Measurements from ENCODE around the gene NPHP1.
A peak's percentile ranks its signal among the peaks of the same experiment; 100 is the strongest.
"Not testable (repeated sequence)": the region's sequence is repeated elsewhere in the genome, so short reads cannot be mapped to it uniquely, and the experiment has no call there.

The NPHP1 gene

GRCh38 chr2:110166266-110166665, 38.5 kb downstream of the NPHP1 start:
- no peak overlapping the region for H3K4me3 ChIP-seq (ENCODE audit: low read depth, low read length)
- DNase-seq (ENCODE audit: low read depth), result no peak
- TF ChIP-seq POLR2A (IDR thresholded peaks at IDR 0.05; ENCODE audit: extremely low read depth, insufficient read length) (no peak), CTCF (IDR thresholded peaks at IDR 0.05; ENCODE audit: low read depth, low read length) (no peak), MYC (IDR thresholded peaks at IDR 0.05; ENCODE audit: low read depth, low read length) (no peak), MAX (IDR thresholded peaks at IDR 0.05; ENCODE audit: low read depth, low read length) (no peak)

GRCh38 chr2:110157153-110157793, 47.5 kb downstream of the NPHP1 start:
- TF ChIP-seq MAX (IDR thresholded peaks at IDR 0.05; ENCODE audit: low read depth, low read length), result no peak
- no peak for TF ChIP-seq POLR2A (IDR thresholded peaks at IDR 0.05; ENCODE audit: extremely low read depth, insufficient read length)
- no peak for TF ChIP-seq MYC (IDR thresholded peaks at IDR 0.05; ENCODE audit: low read depth, low read length)
- TF ChIP-seq CTCF (IDR thresholded peaks at IDR 0.05; ENCODE audit: low read depth, low read length), result peak; percentile 75
- DNase-seq (ENCODE audit: low read depth), result peak; percentile 59
- H3K4me3 ChIP-seq (ENCODE audit: low read depth, low read length), result no peak overlapping the region

- DNase-seq (ENCODE audit: low read depth); H3K4me3 ChIP-seq (ENCODE audit: low read depth, low read length): not testable (repeated sequence)
Observed at GRCh38 chr2:110154828-110155227, 50.0 kb downstream of the NPHP1 start.

- not testable (repeated sequence) for H3K4me3 ChIP-seq (ENCODE audit: low read depth, low read length); DNase-seq (ENCODE audit: low read depth)
Observed at GRCh38 chr2:110154188-110154587, 50.6 kb downstream of the NPHP1 start.

- no peak overlapping the region for H3K4me3 ChIP-seq (ENCODE audit: low read depth, low read length)
- TF ChIP-seq MAX (IDR thresholded peaks at IDR 0.05; ENCODE audit: low read depth, low read length) (no peak), MYC (IDR thresholded peaks at IDR 0.05; ENCODE audit: low read depth, low read length) (no peak), POLR2A (IDR thresholded peaks at IDR 0.05; ENCODE audit: extremely low read depth, insufficient read length) (no peak), CTCF (IDR thresholded peaks at IDR 0.05; ENCODE audit: low read depth, low read length) (no peak)
- no peak for DNase-seq (ENCODE audit: low read depth)
Observed at GRCh38 chr2:110153416-110153815, 51.4 kb downstream of the NPHP1 start.

GRCh38 chr2:110152943-110153342, 51.9 kb downstream of the NPHP1 start:
- no peak overlapping the region for H3K4me3 ChIP-seq (ENCODE audit: low read depth, low read length)
- DNase-seq (ENCODE audit: low read depth), result no peak
- no peak for TF ChIP-seq POLR2A (IDR thresholded peaks at IDR 0.05; ENCODE audit: extremely low read depth, insufficient read length)

- TF ChIP-seq CTCF (IDR thresholded peaks at IDR 0.05; ENCODE audit: low read depth, low read length) (no peak), MYC (IDR thresholded peaks at IDR 0.05; ENCODE audit: low read depth, low read length) (no peak), MAX (IDR thresholded peaks at IDR 0.05; ENCODE audit: low read depth, low read length) (no peak), POLR2A (IDR thresholded peaks at IDR 0.05; ENCODE audit: extremely low read depth, insufficient read length) (no peak)
- no peak for DNase-seq (ENCODE audit: low read depth)
- no peak overlapping the region for H3K4me3 ChIP-seq (ENCODE audit: low read depth, low read length)
Observed at GRCh38 chr2:110149330-110150220, 55.2 kb downstream of the NPHP1 start.

Measured in NB4 (cell line).